Measurements from ENCODE around the gene SCGN.

Gene SCGN

DNA sequence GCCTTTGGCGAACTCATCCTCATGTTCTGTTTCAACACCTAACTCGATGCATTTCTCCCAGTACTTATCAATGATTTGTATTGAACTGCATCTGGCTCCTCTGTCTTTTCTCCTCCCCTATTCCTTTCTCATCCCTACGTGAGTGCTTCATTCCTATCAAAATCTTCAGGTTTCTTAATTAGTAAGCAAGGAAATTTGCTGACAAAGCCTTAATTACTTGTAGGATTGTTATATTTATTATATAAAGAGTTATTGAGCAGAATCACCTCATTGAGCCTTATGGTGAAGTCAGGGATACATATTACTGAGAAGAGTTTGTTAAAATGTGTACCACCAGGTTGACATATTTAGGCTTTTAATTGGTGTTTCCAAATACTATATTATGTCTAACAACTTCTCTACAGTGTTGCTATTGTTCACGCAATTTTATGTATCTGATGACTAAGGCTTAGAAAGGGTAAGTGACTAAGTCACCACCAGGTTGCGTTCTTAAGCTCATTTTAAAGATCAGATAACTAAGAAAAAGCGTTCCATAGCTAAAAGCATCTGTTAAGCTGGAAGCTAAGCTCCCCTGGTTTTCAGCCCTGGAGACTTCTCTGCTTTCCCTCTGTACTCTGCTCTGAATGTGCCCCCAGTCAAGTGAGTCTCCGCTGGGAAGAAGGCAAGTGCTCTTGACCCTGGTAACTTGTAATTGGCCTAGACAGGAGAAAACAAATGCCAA lies 18.9 kb downstream of the SCGN start:
- peak overlapping the region; percentile 95 for H3K27ac ChIP-seq
- TF ChIP-seq, protein P1, sequence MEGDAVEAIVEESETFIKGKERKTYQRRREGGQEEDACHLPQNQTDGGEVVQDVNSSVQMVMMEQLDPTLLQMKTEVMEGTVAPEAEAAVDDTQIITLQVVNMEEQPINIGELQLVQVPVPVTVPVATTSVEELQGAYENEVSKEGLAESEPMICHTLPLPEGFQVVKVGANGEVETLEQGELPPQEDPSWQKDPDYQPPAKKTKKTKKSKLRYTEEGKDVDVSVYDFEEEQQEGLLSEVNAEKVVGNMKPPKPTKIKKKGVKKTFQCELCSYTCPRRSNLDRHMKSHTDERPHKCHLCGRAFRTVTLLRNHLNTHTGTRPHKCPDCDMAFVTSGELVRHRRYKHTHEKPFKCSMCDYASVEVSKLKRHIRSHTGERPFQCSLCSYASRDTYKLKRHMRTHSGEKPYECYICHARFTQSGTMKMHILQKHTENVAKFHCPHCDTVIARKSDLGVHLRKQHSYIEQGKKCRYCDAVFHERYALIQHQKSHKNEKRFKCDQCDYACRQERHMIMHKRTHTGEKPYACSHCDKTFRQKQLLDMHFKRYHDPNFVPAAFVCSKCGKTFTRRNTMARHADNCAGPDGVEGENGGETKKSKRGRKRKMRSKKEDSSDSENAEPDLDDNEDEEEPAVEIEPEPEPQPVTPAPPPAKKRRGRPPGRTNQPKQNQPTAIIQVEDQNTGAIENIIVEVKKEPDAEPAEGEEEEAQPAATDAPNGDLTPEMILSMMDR (conservative IDR thresholded peaks at IDR 0.05) = no peak; the same call in 1 of the 2 replicates

DNA sequence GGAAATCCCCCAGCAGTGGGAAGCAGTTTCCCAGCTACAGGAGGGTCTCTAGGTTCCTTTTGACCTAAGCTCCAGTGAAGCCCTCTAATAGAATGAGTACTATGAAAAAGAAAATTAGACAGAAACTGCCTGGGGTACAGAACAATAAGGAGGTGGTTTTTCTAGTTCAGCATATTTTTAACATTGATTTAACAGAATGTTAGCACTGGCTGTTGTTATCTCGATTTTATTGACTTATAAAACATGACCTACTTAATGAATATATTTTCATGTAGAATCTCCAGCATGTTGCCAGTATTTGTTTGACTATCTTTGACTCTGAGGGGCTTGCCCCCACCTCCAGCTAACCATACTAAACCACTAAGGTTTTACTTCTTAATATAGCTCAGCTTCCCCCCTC lies 19.6 kb downstream of the SCGN start:
- H3K27ac ChIP-seq = peak overlapping the region; percentile 95
- TF ChIP-seq, protein P1 (conservative IDR thresholded peaks at IDR 0.05) = no peak

DNA sequence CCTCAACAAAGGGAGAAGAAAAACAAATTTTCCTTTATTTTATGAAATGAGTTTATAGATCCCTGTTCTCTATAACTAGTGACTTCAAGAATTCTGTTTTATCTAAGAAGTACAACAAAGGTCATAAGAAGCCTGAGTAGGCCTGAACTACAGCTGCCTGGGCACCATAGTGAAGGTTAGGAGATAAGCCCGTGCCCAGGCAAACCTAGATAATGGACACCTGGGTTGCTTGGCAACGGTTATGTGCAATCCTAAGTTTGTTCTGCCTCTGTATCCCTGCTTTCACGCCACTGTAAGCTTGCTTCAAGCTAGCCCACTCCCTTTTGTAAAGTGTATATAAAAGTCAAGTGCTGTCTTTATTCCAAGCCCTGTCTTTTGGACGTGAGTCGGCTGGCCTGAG lies 23.2 kb downstream of the SCGN start:
- no peak overlapping the region for H3K27ac ChIP-seq
- TF ChIP-seq, protein P1 (conservative IDR thresholded peaks at IDR 0.05) = no peak

DNA sequence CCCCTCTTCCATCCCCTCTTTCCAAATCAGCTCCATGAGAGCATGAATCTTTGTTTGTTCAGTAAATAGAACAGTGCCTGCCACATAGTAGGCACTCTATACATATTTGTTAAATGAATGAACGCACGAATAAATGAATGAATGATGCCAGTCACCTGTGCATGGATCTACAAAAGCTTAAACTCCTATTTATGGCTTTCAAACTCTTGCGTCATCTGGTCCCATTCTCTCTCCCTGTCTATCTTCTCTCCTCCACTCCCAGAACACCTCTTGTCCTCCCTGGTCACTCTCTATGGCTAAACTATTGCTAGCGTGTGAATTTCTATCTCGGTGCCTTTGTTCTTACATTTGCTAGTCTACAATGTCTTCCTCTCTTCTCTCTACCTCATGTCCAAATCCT lies 24.8 kb downstream of the SCGN start:
- TF ChIP-seq, protein P1 (conservative IDR thresholded peaks at IDR 0.05) = no peak
- H3K27ac ChIP-seq = no peak overlapping the region

DNA sequence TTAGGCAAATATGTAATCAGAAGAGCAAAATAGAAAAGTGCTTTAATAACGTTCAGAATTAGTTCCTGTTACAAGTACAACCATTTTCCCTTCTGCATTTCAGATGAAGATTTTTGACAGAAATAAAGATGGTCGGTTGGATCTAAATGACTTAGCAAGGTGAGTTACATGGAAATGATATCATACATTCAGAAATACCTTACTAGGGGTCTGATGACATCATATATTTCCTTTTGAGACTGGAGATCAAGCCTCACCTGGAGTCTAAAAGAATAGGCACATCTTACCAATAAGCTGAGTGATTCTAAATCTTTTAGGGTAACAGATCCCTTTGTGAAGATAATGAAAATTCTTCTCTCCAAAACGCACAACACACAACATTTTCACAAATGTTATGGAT lies 29.8 kb downstream of the SCGN start:
- TF ChIP-seq, protein P1 (conservative IDR thresholded peaks at IDR 0.05) = no peak
- H3K27ac ChIP-seq = no peak overlapping the region

DNA sequence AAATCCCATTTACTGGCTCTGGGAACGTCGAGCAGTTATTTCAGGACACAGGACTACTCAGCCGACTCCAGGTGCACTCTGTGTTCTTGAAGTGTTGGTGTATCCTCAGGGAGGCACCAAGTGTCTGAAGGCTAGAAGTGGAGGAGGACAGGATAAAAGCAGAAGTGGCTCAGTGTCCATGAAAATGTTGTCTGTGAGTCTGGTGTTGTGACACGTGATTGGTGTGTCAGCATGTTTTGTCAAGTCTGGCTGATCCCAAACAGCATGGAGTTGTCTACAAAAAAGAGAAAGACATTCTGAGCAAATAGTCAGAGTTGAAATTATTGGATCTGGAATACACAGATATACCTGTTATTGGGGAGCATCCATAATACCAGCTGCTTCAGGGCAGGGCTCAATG lies 30.3 kb downstream of the SCGN start:
- H3K27ac ChIP-seq = no peak overlapping the region
- TF ChIP-seq, protein P1 (conservative IDR thresholded peaks at IDR 0.05) = no peak

DNA sequence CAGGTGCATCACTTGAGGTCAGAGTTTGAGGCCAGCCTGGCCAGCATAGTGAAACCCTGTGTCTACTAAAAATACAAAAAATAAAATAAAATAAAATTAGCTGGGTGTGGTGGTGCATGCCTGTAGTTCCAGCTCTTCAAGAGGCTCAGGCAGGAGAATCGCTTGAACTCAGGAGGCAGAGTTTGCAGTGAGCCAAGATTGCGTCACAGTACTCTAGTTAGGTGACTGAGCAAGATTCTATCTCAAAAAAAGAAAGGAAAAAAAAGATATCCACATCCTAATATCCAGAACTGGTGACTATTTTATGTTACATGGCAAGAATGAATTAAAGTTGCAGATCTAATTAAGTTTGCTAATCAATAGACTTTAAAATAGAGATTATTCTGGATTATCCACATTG lies 32.5 kb downstream of the SCGN start:
- no peak overlapping the region for H3K27ac ChIP-seq
- TF ChIP-seq, protein P1 (conservative IDR thresholded peaks at IDR 0.05) = no peak

Measured in VCaP (cell line).